A549 (cell line): Measurements from ENCODE around the gene FGGY.

ENCODE experiments used
- BHLHE40 ChIP-seq: IDR thresholded peaks from 2 replicates; pipeline ENCODE4 v1.6.1; 2012; ENCODE audit warnings: low read depth, low read length, inconsistent platforms
- CEBPB ChIP-seq, 2 experiments: fragments of >200 bp in 1 of 2; sonication (Bioruptor Twin) in 1 of 2; formaldehyde crosslinking in 1 of 2; IDR thresholded peaks; 2 replicates each; pipeline ENCODE4 v1.6.1; 2012 to 2016
- CHD4 ChIP-seq: fragments of 200-600 bp; sonication (generic); IDR thresholded peaks from 2 replicates; pipeline ENCODE4 v1.6.1; 2016; ENCODE audit warnings: antibody characterized with exemption, mild to moderate bottlenecking, borderline replicate concordance
- EP300 ChIP-seq, 2 experiments: fragments of >200 bp; sonication (Bioruptor Twin); formaldehyde crosslinking; IDR thresholded peaks; 2 replicates in 1 of 2; 3 replicates in 1 of 2; pipeline ENCODE4 v1.6.1; 2016 to 2017
- ESRRA ChIP-seq: fragments of 150-350 bp; IDR thresholded peaks from 2 replicates; pipeline ENCODE4 v1.6.1; 2014; ENCODE audit warnings: mild to moderate bottlenecking, low read length, borderline replicate concordance
- GATA3 ChIP-seq: IDR thresholded peaks from 2 replicates; pipeline ENCODE4 v1.6.1; 2012; ENCODE audit warnings: borderline replicate concordance
- MYC ChIP-seq: IDR thresholded peaks from 2 replicates; pipeline ENCODE4 v1.6.1; 2012; ENCODE audit warnings: mild to moderate bottlenecking, inconsistent platforms, low read length, improper control_type of control experiment, borderline replicate concordance
- POLR2A ChIP-seq: IDR thresholded peaks from 2 replicates; pipeline ENCODE4 v1.6.1; 2012; ENCODE audit warnings: mild to moderate bottlenecking, low read length
- ZSCAN20 ChIP-seq: fragments of 250-450 bp; sonication (Bioruptor Pico); IDR thresholded peaks from 2 replicates; pipeline ENCODE4 v1.8.0; 2022; ENCODE audit warnings: mild to moderate bottlenecking, moderate library complexity
- TF ChIP-seq, protein P1 (sequence below): fragments of >200 bp; sonication (Bioruptor Twin); formaldehyde crosslinking; IDR thresholded peaks from 3 replicates; pipeline ENCODE4 v1.5.1; 2016
- TF ChIP-seq, protein P2 (sequence below): fragments of 200-600 bp; sonication (generic); IDR thresholded peaks from 2 replicates; pipeline ENCODE4 v1.6.1; 2016; ENCODE audit warnings: antibody characterized with exemption, mild to moderate bottlenecking, moderate library complexity
- TF ChIP-seq, protein P3 (sequence below): fragments of >200 bp; sonication (Bioruptor Twin); formaldehyde crosslinking; IDR thresholded peaks from 3 replicates; pipeline ENCODE4 v1.6.1; 2016

- TF ChIP-seq ESRRA (no peak), EP300 (IDR thresholded peaks at IDR 0.05) (no peak), CHD4 (no peak), POLR2A (no peak), BHLHE40 (no peak), ZSCAN20 (CRISPR knock-in tag) (no peak), GATA3 (no peak), CEBPB (IDR thresholded peaks at IDR 0.05) (no peak), MYC (no peak)
- TF ChIP-seq, protein P1, sequence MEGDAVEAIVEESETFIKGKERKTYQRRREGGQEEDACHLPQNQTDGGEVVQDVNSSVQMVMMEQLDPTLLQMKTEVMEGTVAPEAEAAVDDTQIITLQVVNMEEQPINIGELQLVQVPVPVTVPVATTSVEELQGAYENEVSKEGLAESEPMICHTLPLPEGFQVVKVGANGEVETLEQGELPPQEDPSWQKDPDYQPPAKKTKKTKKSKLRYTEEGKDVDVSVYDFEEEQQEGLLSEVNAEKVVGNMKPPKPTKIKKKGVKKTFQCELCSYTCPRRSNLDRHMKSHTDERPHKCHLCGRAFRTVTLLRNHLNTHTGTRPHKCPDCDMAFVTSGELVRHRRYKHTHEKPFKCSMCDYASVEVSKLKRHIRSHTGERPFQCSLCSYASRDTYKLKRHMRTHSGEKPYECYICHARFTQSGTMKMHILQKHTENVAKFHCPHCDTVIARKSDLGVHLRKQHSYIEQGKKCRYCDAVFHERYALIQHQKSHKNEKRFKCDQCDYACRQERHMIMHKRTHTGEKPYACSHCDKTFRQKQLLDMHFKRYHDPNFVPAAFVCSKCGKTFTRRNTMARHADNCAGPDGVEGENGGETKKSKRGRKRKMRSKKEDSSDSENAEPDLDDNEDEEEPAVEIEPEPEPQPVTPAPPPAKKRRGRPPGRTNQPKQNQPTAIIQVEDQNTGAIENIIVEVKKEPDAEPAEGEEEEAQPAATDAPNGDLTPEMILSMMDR = no peak
- TF ChIP-seq, protein P2, sequence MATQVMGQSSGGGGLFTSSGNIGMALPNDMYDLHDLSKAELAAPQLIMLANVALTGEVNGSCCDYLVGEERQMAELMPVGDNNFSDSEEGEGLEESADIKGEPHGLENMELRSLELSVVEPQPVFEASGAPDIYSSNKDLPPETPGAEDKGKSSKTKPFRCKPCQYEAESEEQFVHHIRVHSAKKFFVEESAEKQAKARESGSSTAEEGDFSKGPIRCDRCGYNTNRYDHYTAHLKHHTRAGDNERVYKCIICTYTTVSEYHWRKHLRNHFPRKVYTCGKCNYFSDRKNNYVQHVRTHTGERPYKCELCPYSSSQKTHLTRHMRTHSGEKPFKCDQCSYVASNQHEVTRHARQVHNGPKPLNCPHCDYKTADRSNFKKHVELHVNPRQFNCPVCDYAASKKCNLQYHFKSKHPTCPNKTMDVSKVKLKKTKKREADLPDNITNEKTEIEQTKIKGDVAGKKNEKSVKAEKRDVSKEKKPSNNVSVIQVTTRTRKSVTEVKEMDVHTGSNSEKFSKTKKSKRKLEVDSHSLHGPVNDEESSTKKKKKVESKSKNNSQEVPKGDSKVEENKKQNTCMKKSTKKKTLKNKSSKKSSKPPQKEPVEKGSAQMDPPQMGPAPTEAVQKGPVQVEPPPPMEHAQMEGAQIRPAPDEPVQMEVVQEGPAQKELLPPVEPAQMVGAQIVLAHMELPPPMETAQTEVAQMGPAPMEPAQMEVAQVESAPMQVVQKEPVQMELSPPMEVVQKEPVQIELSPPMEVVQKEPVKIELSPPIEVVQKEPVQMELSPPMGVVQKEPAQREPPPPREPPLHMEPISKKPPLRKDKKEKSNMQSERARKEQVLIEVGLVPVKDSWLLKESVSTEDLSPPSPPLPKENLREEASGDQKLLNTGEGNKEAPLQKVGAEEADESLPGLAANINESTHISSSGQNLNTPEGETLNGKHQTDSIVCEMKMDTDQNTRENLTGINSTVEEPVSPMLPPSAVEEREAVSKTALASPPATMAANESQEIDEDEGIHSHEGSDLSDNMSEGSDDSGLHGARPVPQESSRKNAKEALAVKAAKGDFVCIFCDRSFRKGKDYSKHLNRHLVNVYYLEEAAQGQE = no peak
- TF ChIP-seq, protein P3, sequence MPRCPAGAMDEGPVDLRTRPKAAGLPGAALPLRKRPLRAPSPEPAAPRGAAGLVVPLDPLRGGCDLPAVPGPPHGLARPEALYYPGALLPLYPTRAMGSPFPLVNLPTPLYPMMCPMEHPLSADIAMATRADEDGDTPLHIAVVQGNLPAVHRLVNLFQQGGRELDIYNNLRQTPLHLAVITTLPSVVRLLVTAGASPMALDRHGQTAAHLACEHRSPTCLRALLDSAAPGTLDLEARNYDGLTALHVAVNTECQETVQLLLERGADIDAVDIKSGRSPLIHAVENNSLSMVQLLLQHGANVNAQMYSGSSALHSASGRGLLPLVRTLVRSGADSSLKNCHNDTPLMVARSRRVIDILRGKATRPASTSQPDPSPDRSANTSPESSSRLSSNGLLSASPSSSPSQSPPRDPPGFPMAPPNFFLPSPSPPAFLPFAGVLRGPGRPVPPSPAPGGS = no peak
These were observed 245.0 kb downstream of the FGGY start for GRCh38 chr1:59541891-59542290.
